Measurements from ENCODE around the gene SMCO2.

GRCh38 chr12:27486961-27487360 lies 40.4 kb downstream of the SMCO2 start:
- TF ChIP-seq, protein P1, sequence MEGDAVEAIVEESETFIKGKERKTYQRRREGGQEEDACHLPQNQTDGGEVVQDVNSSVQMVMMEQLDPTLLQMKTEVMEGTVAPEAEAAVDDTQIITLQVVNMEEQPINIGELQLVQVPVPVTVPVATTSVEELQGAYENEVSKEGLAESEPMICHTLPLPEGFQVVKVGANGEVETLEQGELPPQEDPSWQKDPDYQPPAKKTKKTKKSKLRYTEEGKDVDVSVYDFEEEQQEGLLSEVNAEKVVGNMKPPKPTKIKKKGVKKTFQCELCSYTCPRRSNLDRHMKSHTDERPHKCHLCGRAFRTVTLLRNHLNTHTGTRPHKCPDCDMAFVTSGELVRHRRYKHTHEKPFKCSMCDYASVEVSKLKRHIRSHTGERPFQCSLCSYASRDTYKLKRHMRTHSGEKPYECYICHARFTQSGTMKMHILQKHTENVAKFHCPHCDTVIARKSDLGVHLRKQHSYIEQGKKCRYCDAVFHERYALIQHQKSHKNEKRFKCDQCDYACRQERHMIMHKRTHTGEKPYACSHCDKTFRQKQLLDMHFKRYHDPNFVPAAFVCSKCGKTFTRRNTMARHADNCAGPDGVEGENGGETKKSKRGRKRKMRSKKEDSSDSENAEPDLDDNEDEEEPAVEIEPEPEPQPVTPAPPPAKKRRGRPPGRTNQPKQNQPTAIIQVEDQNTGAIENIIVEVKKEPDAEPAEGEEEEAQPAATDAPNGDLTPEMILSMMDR (IDR thresholded peaks at IDR 0.05): no peak
- TF ChIP-seq POLR2AphosphoS5 (IDR thresholded peaks at IDR 0.05) (no peak), POLR2A (IDR thresholded peaks at IDR 0.05) (no peak)

All from upper lobe of left lung (tissue), 4 donors.